Measurements from ENCODE around the gene CYB5A. TPM values are rescaled to one million over a fixed set of nuclear protein-coding genes. Genes with fewer than 3 reads are reported as not detected.

The CYB5A gene
- total and polyA plus RNA-seq, 9 of the 15 experiments (the other 6 are each of a cell fraction or from before 2014, with no cell fraction given), result 11.9 to 22.6 (median 14.1) TPM

DNA sequence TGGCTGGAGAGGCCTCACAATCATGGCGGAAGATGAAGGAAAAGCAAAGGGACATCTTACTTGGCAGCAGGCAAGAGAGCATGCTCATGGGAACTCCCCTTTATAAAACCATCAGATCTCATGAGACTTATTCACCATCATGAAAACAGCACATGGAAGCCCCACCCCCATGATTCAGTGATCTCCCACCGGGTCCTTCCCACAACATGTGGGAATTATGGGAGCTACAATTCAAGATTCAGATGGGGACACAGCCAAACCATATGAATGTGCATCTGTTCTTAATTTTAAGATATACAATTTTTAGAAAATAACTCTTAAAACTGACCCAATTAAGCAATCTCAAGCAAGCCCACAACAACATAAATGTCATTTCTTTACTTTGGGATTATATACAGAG is 36.4 kb upstream of the CYB5A start:
- 38% methylated on average over 2 of the region's 2 CpGs for WGBS (ENCODE audit: insufficient coverage, low coverage, missing lambda C conversion rate)

More for the DNA sequence above, 36.4 kb upstream of the CYB5A start:
- DNase-seq (ENCODE audit: extremely low read depth in 1 of 4, low spot score in 3 of 4) (no peak), ATAC-seq (no peak), FAIRE-seq (no peak)
- Histone ChIP-seq H3K27ac (ENCODE audit: extremely low read depth, low read depth, low read length) (no peak overlapping the region), H3K27me3 (ENCODE audit: control insufficient read depth in 2 of 2, insufficient read depth in 2 of 2, low read length in 2 of 2) (no peaks in the 10 kb centered on the region), H2AFZ (ENCODE audit: low read depth, low read length) (no peak overlapping the region), H3K79me2 (ENCODE audit: control insufficient read depth, insufficient read depth, low read length) (no peaks in the 10 kb centered on the region), H4K20me1 (replicated peaks; ENCODE audit: control insufficient read depth, insufficient read depth, low read length) (no peaks in the 10 kb centered on the region), H3K36me3 (ENCODE audit: control insufficient read depth, insufficient read depth, low read length) (no peaks in the 10 kb centered on the region), H3K9ac (ENCODE audit: insufficient read depth in 1 of 2, low read depth in 2 of 2, low read length in 2 of 2) (no peak overlapping the region), H3K4me1 (replicated peaks in 1 of 2; ENCODE audit: control insufficient read depth in 2 of 2, insufficient read depth in 2 of 2, low read length in 2 of 2) (no peaks in the 10 kb centered on the region), H3K4me2 (ENCODE audit: insufficient read depth, low read length) (no peak overlapping the region), H3K9me1 (ENCODE audit: control insufficient read depth, insufficient read depth, low read length) (no peaks in the 10 kb centered on the region), H3K4me3 (no peak overlapping the region), H3K9me3 (replicated peaks; ENCODE audit: control insufficient read depth, insufficient read depth, low read depth, low read length) (no peaks in the 10 kb centered on the region)
- intact Hi-C loops (cut with micrococcal nuclease) (no loop called here), in situ Hi-C loops (cut with MboI) (no loop called here)
- POLR2A ChIA-PET, result no interaction called here
- BruUV-seq (replicated peaks), result no TSS peak
- TF ChIP-seq HDAC1 (IDR thresholded peaks at IDR 0.05), result no peak
- TF ChIP-seq, protein P1, sequence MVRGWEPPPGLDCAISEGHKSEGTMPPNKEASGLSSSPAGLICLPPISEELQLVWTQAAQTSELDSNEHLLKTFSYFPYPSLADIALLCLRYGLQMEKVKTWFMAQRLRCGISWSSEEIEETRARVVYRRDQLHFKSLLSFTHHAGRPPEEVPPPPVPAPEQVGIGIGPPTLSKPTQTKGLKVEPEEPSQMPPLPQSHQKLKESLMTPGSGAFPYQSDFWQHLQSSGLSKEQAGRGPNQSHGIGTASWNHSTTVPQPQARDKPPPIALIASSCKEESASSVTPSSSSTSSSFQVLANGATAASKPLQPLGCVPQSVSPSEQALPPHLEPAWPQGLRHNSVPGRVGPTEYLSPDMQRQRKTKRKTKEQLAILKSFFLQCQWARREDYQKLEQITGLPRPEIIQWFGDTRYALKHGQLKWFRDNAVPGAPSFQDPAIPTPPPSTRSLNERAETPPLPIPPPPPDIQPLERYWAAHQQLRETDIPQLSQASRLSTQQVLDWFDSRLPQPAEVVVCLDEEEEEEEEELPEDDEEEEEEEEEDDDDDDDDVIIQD (CRISPR knock-in tag; IDR thresholded peaks at IDR 0.05), result no peak
- TF ChIP-seq, protein P2, sequence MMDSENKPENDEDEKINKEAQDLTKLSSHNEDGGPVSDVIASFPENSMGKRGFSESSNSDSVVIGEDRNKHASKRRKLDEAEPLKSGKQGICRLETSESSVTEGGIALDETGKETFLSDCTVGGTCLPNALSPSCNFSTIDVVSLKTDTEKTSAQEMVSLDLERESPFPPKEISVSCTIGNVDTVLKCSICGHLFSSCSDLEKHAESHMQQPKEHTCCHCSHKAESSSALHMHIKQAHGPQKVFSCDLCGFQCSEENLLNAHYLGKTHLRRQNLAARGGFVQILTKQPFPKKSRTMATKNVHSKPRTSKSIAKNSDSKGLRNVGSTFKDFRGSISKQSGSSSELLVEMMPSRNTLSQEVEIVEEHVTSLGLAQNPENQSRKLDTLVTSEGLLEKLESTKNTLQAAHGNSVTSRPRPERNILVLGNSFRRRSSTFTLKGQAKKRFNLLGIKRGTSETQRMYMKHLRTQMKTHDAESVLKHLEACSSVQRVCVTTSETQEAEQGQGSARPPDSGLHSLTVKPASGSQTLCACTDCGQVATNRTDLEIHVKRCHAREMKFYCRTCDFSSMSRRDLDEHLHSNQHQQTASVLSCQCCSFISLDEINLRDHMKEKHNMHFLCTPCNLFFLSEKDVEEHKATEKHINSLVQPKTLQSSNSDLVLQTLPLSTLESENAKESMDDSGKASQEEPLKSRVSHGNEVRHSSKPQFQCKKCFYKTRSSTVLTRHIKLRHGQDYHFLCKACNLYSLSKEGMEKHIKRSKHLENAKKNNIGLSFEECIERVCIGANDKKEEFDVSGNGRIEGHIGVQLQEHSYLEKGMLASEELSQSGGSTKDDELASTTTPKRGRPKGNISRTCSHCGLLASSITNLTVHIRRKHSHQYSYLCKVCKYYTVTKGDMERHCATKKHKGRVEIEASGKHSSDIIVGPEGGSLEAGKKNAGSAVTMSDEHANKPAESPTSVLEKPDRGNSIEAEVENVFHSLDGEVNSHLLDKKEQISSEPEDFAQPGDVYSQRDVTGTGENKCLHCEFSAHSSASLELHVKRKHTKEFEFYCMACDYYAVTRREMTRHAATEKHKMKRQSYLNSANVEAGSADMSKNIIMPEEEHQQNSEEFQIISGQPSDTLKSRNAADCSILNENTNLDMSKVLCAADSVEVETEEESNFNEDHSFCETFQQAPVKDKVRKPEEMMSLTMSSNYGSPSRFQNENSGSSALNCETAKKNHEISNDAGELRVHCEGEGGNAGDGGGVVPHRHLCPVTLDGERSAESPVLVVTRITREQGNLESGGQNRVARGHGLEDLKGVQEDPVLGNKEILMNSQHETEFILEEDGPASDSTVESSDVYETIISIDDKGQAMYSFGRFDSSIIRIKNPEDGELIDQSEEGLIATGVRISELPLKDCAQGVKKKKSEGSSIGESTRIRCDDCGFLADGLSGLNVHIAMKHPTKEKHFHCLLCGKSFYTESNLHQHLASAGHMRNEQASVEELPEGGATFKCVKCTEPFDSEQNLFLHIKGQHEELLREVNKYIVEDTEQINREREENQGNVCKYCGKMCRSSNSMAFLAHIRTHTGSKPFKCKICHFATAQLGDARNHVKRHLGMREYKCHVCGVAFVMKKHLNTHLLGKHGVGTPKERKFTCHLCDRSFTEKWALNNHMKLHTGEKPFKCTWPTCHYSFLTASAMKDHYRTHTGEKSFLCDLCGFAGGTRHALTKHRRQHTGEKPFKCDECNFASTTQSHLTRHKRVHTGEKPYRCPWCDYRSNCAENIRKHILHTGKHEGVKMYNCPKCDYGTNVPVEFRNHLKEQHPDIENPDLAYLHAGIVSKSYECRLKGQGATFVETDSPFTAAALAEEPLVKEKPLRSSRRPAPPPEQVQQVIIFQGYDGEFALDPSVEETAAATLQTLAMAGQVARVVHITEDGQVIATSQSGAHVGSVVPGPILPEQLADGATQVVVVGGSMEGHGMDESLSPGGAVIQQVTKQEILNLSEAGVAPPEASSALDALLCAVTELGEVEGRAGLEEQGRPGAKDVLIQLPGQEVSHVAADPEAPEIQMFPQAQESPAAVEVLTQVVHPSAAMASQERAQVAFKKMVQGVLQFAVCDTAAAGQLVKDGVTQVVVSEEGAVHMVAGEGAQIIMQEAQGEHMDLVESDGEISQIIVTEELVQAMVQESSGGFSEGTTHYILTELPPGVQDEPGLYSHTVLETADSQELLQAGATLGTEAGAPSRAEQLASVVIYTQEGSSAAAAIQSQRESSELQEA (IDR thresholded peaks at IDR 0.05; ENCODE audit: low read depth), result no peak
- TF ChIP-seq KDM5B (IDR thresholded peaks at IDR 0.05; ENCODE audit: insufficient replicate concordance, low read depth, low read length), result no peak
- no peak for TF ChIP-seq POLR2AphosphoS2 (IDR thresholded peaks at IDR 0.05; ENCODE audit: low read length)
- no peak for TF ChIP-seq SLC30A9 (CRISPR knock-in tag; IDR thresholded peaks at IDR 0.05)
- CTCF ChIA-PET (ENCODE audit: low intra/inter-chr PET ratio), result no interaction called here
